ENCODE measurements around the gene AMFR. TPM values are rescaled to one million over a fixed set of nuclear protein-coding genes. Genes with fewer than 3 reads are reported as not detected.

Gene AMFR
- total RNA-seq, 2 donors from 2014 or later = 37.5 to 39.7 TPM

- Mint-ChIP-seq H3K36me3 (ENCODE audit: low read depth) (no peaks in the 10 kb centered on the region), H3K4me1 (no peaks in the 10 kb centered on the region), H3K27me3 (no peaks in the 10 kb centered on the region), H3K4me3 (no peak overlapping the region), H3K9me3 (no peaks in the 10 kb centered on the region), H3K27ac (no peak overlapping the region)
- ATAC-seq (replicated peaks) = no peak
Observed at GRCh38 chr16:56336071-56336688, 89.2 kb downstream of the AMFR start.

- Mint-ChIP-seq H3K4me1 (no peaks in the 10 kb centered on the region), H3K4me3 (no peak overlapping the region), H3K27ac (no peak overlapping the region), H3K36me3 (ENCODE audit: low read depth) (no peaks in the 10 kb centered on the region), H3K27me3 (no peaks in the 10 kb centered on the region), H3K9me3 (no peaks in the 10 kb centered on the region)
- ATAC-seq (replicated peaks) = no peak
Observed at GRCh38 chr16:56334761-56335160, 90.6 kb downstream of the AMFR start.

GRCh38 chr16:56332464-56333079 is 92.8 kb downstream of the AMFR start:
- Mint-ChIP-seq H3K36me3 (ENCODE audit: low read depth) (no peaks in the 10 kb centered on the region), H3K4me1 (no peaks in the 10 kb centered on the region), H3K4me3 (no peak overlapping the region), H3K9me3 (no peaks in the 10 kb centered on the region), H3K27me3 (no peaks in the 10 kb centered on the region), H3K27ac (peak overlapping the region; percentile 1)
- peak; percentile 60 for ATAC-seq (replicated peaks)

GRCh38 chr16:56331915-56332314 is 93.4 kb downstream of the AMFR start:
- H3K27me3 Mint-ChIP-seq = no peaks in the 10 kb centered on the region
- no peaks in the 10 kb centered on the region for H3K36me3 Mint-ChIP-seq (ENCODE audit: low read depth)
- H3K4me1 Mint-ChIP-seq = no peaks in the 10 kb centered on the region
- no peak overlapping the region for H3K4me3 Mint-ChIP-seq
- peak overlapping the region; percentile 48 for H3K27ac Mint-ChIP-seq
- no peak for ATAC-seq (replicated peaks)
- no peaks in the 10 kb centered on the region for H3K9me3 Mint-ChIP-seq

GRCh38 chr16:56331399-56331798 is 93.9 kb downstream of the AMFR start:
- Mint-ChIP-seq H3K27me3 (no peaks in the 10 kb centered on the region), H3K9me3 (no peaks in the 10 kb centered on the region), H3K4me1 (no peaks in the 10 kb centered on the region), H3K4me3 (no peak overlapping the region), H3K36me3 (ENCODE audit: low read depth) (no peaks in the 10 kb centered on the region), H3K27ac (peak overlapping the region; percentile 48)
- ATAC-seq (replicated peaks) = no peak

GRCh38 chr16:56330476-56330875 is 94.9 kb downstream of the AMFR start:
- H3K4me3 Mint-ChIP-seq = no peak overlapping the region
- H3K27ac Mint-ChIP-seq = peak overlapping the region; percentile 83
- no peaks in the 10 kb centered on the region for H3K9me3 Mint-ChIP-seq
- ATAC-seq (replicated peaks) = no peak
- H3K4me1 Mint-ChIP-seq = no peaks in the 10 kb centered on the region
- no peaks in the 10 kb centered on the region for H3K27me3 Mint-ChIP-seq
- H3K36me3 Mint-ChIP-seq (ENCODE audit: low read depth) = no peaks in the 10 kb centered on the region

GRCh38 chr16:56329887-56330286 is 95.5 kb downstream of the AMFR start:
- no peak for ATAC-seq (replicated peaks)
- no peaks in the 10 kb centered on the region for H3K4me1 Mint-ChIP-seq
- peak overlapping the region; percentile 83 for H3K27ac Mint-ChIP-seq
- no peaks in the 10 kb centered on the region for H3K27me3 Mint-ChIP-seq
- no peaks in the 10 kb centered on the region for H3K36me3 Mint-ChIP-seq (ENCODE audit: low read depth)
- H3K9me3 Mint-ChIP-seq = no peaks in the 10 kb centered on the region
- H3K4me3 Mint-ChIP-seq = no peak overlapping the region

GRCh38 chr16:56328276-56329022 is 96.9 kb downstream of the AMFR start:
- no peak overlapping the region for H3K27ac Mint-ChIP-seq
- no peaks in the 10 kb centered on the region for H3K27me3 Mint-ChIP-seq
- no peaks in the 10 kb centered on the region for H3K36me3 Mint-ChIP-seq (ENCODE audit: low read depth)
- no peak for ATAC-seq (replicated peaks)
- no peaks in the 10 kb centered on the region for H3K9me3 Mint-ChIP-seq
- H3K4me1 Mint-ChIP-seq = no peaks in the 10 kb centered on the region
- H3K4me3 Mint-ChIP-seq = no peak overlapping the region

GRCh38 chr16:56327929-56328258 is 97.5 kb downstream of the AMFR start:
- Mint-ChIP-seq H3K27me3 (no peaks in the 10 kb centered on the region), H3K4me3 (no peak overlapping the region), H3K4me1 (no peaks in the 10 kb centered on the region), H3K27ac (no peak overlapping the region), H3K36me3 (ENCODE audit: low read depth) (no peaks in the 10 kb centered on the region), H3K9me3 (no peaks in the 10 kb centered on the region)
- no peak for ATAC-seq (replicated peaks)

- Mint-ChIP-seq H3K27ac (no peak overlapping the region), H3K4me1 (no peaks in the 10 kb centered on the region), H3K36me3 (ENCODE audit: low read depth) (no peaks in the 10 kb centered on the region)
Observed at GRCh38 chr16:56327071-56327928, 98.0 kb downstream of the AMFR start.

GRCh38 chr16:56325956-56326355 is 99.4 kb downstream of the AMFR start:
- H3K36me3 Mint-ChIP-seq (ENCODE audit: low read depth) = no peaks in the 10 kb centered on the region
- H3K27ac Mint-ChIP-seq = no peak overlapping the region
- ATAC-seq (replicated peaks) = no peak
- H3K27me3 Mint-ChIP-seq = no peaks in the 10 kb centered on the region
- H3K9me3 Mint-ChIP-seq = no peaks in the 10 kb centered on the region
- no peak overlapping the region for H3K4me3 Mint-ChIP-seq
- H3K4me1 Mint-ChIP-seq = no peaks in the 10 kb centered on the region

More at GRCh38 chr16:56327071-56327928, 98.0 kb downstream of the AMFR start:
- ATAC-seq (replicated peaks) = no peak
- Mint-ChIP-seq H3K9me3 (no peaks in the 10 kb centered on the region), H3K27me3 (no peaks in the 10 kb centered on the region), H3K4me3 (no peak overlapping the region)

- H3K9me3 Mint-ChIP-seq = no peaks in the 10 kb centered on the region
- peak; percentile 21 for ATAC-seq (replicated peaks)
- H3K27me3 Mint-ChIP-seq = no peaks in the 10 kb centered on the region
- H3K27ac Mint-ChIP-seq = no peak overlapping the region
- no peak overlapping the region for H3K4me3 Mint-ChIP-seq
- no peaks in the 10 kb centered on the region for H3K36me3 Mint-ChIP-seq (ENCODE audit: low read depth)
- no peaks in the 10 kb centered on the region for H3K4me1 Mint-ChIP-seq
Observed at GRCh38 chr16:56324406-56324805, 100.9 kb downstream of the AMFR start.

GRCh38 chr16:56321571-56321970 is 103.8 kb downstream of the AMFR start:
- no peak for ATAC-seq (replicated peaks)
- Mint-ChIP-seq H3K4me1 (no peaks in the 10 kb centered on the region), H3K9me3 (no peaks in the 10 kb centered on the region), H3K27ac (no peak overlapping the region), H3K36me3 (ENCODE audit: low read depth) (no peaks in the 10 kb centered on the region), H3K4me3 (no peak overlapping the region), H3K27me3 (no peaks in the 10 kb centered on the region)

GRCh38 chr16:56320811-56321558 is 104.4 kb downstream of the AMFR start:
- Mint-ChIP-seq H3K4me3 (no peak overlapping the region), H3K27ac (no peak overlapping the region), H3K4me1 (no peaks in the 10 kb centered on the region), H3K9me3 (no peaks in the 10 kb centered on the region), H3K27me3 (no peaks in the 10 kb centered on the region), H3K36me3 (ENCODE audit: low read depth) (no peaks in the 10 kb centered on the region)
- ATAC-seq (replicated peaks) = no peak
